ENCODE results near the gene MKS1.

- TF ChIP-seq CTCF (tag by site-specific recombination; IDR thresholded peaks at IDR 0.05) (no peak), ZSCAN18 (tag by site-specific recombination; IDR thresholded peaks at IDR 0.05) (no peak), KLF16 (tag by site-specific recombination; IDR thresholded peaks at IDR 0.05) (no peak), ZBTB7A (tag by site-specific recombination; IDR thresholded peaks at IDR 0.05; ENCODE audit: low read depth) (no peak)
Measured at GRCh38 chr17:58232707-58233156, 13.7 kb upstream of the MKS1 start.

Measured in HEK293 (cell line).